GM13977 (cell line): Measurements from ENCODE around the gene ACOT7.
"Not testable (repeated sequence)": the region's sequence is repeated elsewhere in the genome, so short reads cannot be mapped to it uniquely, and the experiment has no call there.

Source experiments
- DNase-seq: peaks from one replicate; pipeline ENCODE4 v3.0.0; 2012; ENCODE audit warnings: low spot score
- CTCF ChIP-seq: IDR thresholded peaks from 2 replicates; pipeline ENCODE4 v1.5.1; 2012; ENCODE audit warnings: mild to moderate bottlenecking, control low read depth; ENCODE audit not compliant: insufficient read depth; ENCODE audit errors: extremely low read depth, missing control alignments
- in situ Hi-C: fragments of 300-500 bp; cut with MboI; formaldehyde crosslinking; loops from one replicate; pipeline ENCODE4 v1.12.0; 2022; ENCODE audit warnings: low sequenced_read_pairs, low pct_unique_long_range_greater_than_20kb, mixed read lengths, inconsistent platforms; ENCODE audit not compliant: unreplicated experiment

The ACOT7 gene

GRCh38 chr1:6365047-6365446 lies 28.5 kb downstream of the ACOT7 start:
- no peak for DNase-seq
- in situ Hi-C loops = loop anchor here (10.0 kb wide), 1 partner anchor 50 kb away; the partner anchor contains the start of gene HES2
- TF ChIP-seq CTCF = no peak

- in situ Hi-C loops = loop anchor here (10.0 kb wide), 1 partner anchor 52 kb away; the partner anchor contains the start of gene HES2
- not testable (repeated sequence) for DNase-seq
- TF ChIP-seq CTCF = peak; percentile 39
Observed at GRCh38 chr1:6363085-6363884, 30.3 kb downstream of the ACOT7 start.

GRCh38 chr1:6361124-6361775 lies 32.3 kb downstream of the ACOT7 start:
- no peak for TF ChIP-seq CTCF
- in situ Hi-C loops = loop anchor here (10.0 kb wide), 1 partner anchor 54 kb away; the partner anchor contains the start of gene HES2
- no peak for DNase-seq

GRCh38 chr1:6360517-6361070 lies 33.0 kb downstream of the ACOT7 start:
- no peak for TF ChIP-seq CTCF
- in situ Hi-C loops = loop anchor here (10.0 kb wide), 1 partner anchor 54 kb away; the partner anchor contains the start of gene HES2
- no peak for DNase-seq

- no peak for DNase-seq
- in situ Hi-C loops = loop anchor here (10.0 kb wide), 1 partner anchor 55 kb away; the partner anchor contains the start of gene HES2
- no peak for TF ChIP-seq CTCF
Observed at GRCh38 chr1:6360117-6360496, 33.5 kb downstream of the ACOT7 start.
